GM23248 (cell line): ENCODE data around the gene CDK10. TPM values are rescaled to one million over a fixed set of nuclear protein-coding genes. Genes with fewer than 3 reads are reported as not detected.

Experiments
- DNase-seq: peaks from one replicate; pipeline ENCODE4 v3.0.0-alpha.2; 2015
- H2AFZ ChIP-seq: fragments of 200-600 bp; sonication (generic); 2 replicates; pipeline ENCODE4 v1.6.1; 2016; ENCODE audit warnings: antibody characterized with exemption
- H3F3A ChIP-seq: fragments of 200-600 bp; sonication (generic); 2 replicates; pipeline ENCODE4 v1.6.1; 2016; ENCODE audit warnings: mild to moderate bottlenecking, antibody characterized with exemption, mixed run types; ENCODE audit not compliant: insufficient read depth
- H3K27ac ChIP-seq: fragments of 200-600 bp; sonication (generic); 2 replicates; pipeline ENCODE4 v1.5.1; 2016; ENCODE audit warnings: mild to moderate bottlenecking
- H3K27me3 ChIP-seq: fragments of 200-600 bp; sonication (generic); replicated peaks from 2 replicates; pipeline ENCODE4 v1.6.1; 2016; ENCODE audit warnings: mild to moderate bottlenecking; ENCODE audit not compliant: insufficient read depth
- H3K36me3 ChIP-seq: fragments of 200-600 bp; sonication (generic); 2 replicates; pipeline ENCODE4 v1.6.1; 2016; ENCODE audit warnings: low read depth, mild to moderate bottlenecking
- H3K4me1 ChIP-seq: fragments of 200-600 bp; sonication (generic); 2 replicates; pipeline ENCODE4 v1.6.1; 2016; ENCODE audit warnings: mild to moderate bottlenecking; ENCODE audit not compliant: insufficient read depth
- H3K4me2 ChIP-seq: fragments of 200-600 bp; sonication (generic); one replicate; pipeline ENCODE4 v1.6.1; 2016; ENCODE audit warnings: mild to moderate bottlenecking; ENCODE audit not compliant: unreplicated experiment
- H3K4me3 ChIP-seq: fragments of 200-600 bp; sonication (generic); 2 replicates; pipeline ENCODE4 v1.5.1; 2016; ENCODE audit warnings: mild to moderate bottlenecking
- H3K79me2 ChIP-seq: fragments of 200-600 bp; sonication (generic); 2 replicates; pipeline ENCODE4 v1.6.1; 2016; ENCODE audit warnings: mild to moderate bottlenecking; ENCODE audit not compliant: insufficient read depth
- H3K9ac ChIP-seq: fragments of 200-600 bp; sonication (generic); 2 replicates; pipeline ENCODE4 v1.6.1; 2016; ENCODE audit warnings: mild to moderate bottlenecking
- H3K9me2 ChIP-seq: fragments of 200-600 bp; sonication (generic); 2 replicates; pipeline ENCODE4 v1.6.1; 2016; ENCODE audit warnings: mixed run types, mild to moderate bottlenecking, moderate library complexity; ENCODE audit not compliant: insufficient read depth
- H3K9me3 ChIP-seq: fragments of 200-600 bp; sonication (generic); one replicate; pipeline ENCODE4 v1.6.1; 2017; ENCODE audit warnings: low read depth
- H4K20me1 ChIP-seq: fragments of 200-600 bp; sonication (generic); 2 replicates; pipeline ENCODE4 v1.6.0; 2016; ENCODE audit not compliant: insufficient read depth
- EZH2 ChIP-seq: fragments of 200-600 bp; sonication (generic); IDR thresholded peaks from 2 replicates; pipeline ENCODE4 v1.6.1; 2018; ENCODE audit warnings: antibody characterized with exemption, mild to moderate bottlenecking; ENCODE audit not compliant: insufficient read depth, poor library complexity, severe bottlenecking
- EZH2phosphoT487 ChIP-seq: fragments of 200-600 bp; sonication (generic); IDR thresholded peaks from 2 replicates; pipeline ENCODE4 v1.6.1; 2018; ENCODE audit warnings: antibody characterized with exemption, moderate library complexity, mild to moderate bottlenecking, low read depth; ENCODE audit not compliant: insufficient read depth
- WGBS, 2 experiments: methylation state at CpG; one replicate each; pipeline ENCODE4 v1.1.6; 2015 to 2017; ENCODE audit warnings: low lambda C conversion rate in 2 of 2, low coverage in 1 of 2; ENCODE audit errors: missing lambda C conversion rate in 2 of 2; 5-methylcytosine and 5-hydroxymethylcytosine counted together
- in situ Hi-C: fragments of 300-500 bp; cut with MboI; formaldehyde crosslinking; loops from 2 replicates; pipeline ENCODE4 v1.15.0; 2020
- polyA plus RNA-seq: library from polyadenylated mRNA; unstranded; fragments of >200 nt; fragmentation: Nextera tagmentation; extraction: Ambion mirVana; gene quantifications from 2 replicates; pipeline ENCODE4 v1.2.1, GENCODE V29; 2016
- total RNA-seq: library from RNA; depleted of rRNA; stranded (reverse); fragments of >200 nt; shearing (Covaris generic); gene quantifications from 2 replicates; pipeline ENCODE4 v1.2.3, GENCODE V29; 2014

CDK10 gene
- total and polyA plus RNA-seq, 2 experiments from 2014 or later = 49.6 to 51.9 TPM

- peaks cover 6% of the 10 kb centered on the region for H3K4me1 ChIP-seq
- H2AFZ ChIP-seq = peak overlapping the region; percentile 82
- no peaks in the 10 kb centered on the region; the same call in 1 of the 2 replicates for H3K36me3 ChIP-seq
- H3K9me3 ChIP-seq = no peaks in the 10 kb centered on the region
- H3K9me2 ChIP-seq = no peaks in the 10 kb centered on the region
- H3F3A ChIP-seq = 0 out of 2 replicates have a peak, but pooled peaks cover 4% of the 10 kb centered on the region
- in situ Hi-C loops = no loop called here
- H4K20me1 ChIP-seq = no peaks in the 10 kb centered on the region
- no peak for TF ChIP-seq EZH2phosphoT487
- peak overlapping the region; percentile 85 for H3K4me3 ChIP-seq
- peak overlapping the region; percentile 71 for H3K27ac ChIP-seq
- H3K79me2 ChIP-seq = no peaks in the 10 kb centered on the region
- peak; percentile 82 for DNase-seq
- 3 to 4% methylated on average over 28 to 49 of the region's 78 CpGs for WGBS, 2 experiments
- peak overlapping the region; percentile 84 for H3K9ac ChIP-seq
- peak overlapping the region; percentile 97 for H3K4me2 ChIP-seq
- no peaks in the 10 kb centered on the region for H3K27me3 ChIP-seq
These were observed 14.3 kb downstream of the CDK10 start for GRCh38 chr16:89700649-89701424.

DNA sequence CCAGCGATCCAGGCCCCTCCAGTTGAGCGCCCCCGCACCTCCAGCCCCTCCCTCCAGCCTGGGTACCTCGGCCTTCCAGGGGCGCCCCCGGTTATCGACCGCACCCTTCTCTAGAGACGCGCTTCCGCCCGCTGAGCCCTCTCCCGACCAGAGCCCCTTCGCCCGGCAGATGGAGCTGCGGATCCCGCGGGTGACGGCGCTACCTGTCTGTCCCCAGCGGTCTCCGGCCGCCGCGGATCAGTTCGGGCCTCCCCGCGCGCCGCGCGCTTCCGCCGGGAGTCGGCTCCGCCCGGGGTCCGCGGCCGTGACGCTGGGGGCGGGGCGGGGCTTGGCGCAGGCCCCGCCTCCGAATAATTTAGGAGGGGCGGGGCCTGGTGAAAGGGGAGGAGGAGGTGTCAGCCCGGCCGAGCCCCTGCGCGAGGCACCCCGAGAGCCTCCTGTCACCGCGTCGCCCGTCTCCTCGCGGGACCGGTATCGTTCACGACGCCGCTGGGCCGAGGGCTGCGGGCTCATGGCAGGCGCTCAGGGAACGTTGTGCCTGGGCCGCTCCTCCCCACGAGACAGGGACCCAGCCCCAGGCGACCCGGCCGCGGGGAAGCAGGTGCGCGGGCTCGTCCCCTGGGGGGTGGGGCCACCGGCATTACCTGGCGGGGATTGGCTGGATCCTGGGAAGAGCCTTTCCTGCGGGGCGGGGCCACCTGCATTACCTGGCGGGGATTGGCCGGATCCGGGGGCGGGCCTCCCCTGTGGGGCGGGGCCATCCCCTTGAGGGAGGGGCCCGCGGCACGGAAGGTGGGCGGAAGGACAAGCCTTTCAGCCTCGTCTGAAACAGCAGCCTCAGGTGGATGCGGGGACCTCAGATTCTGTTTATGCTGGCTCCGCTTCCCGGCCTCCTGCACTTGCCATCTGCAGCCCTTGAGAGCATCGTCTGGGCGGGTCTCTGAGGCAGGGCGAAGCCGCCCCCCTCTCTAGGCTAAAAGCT, 15.2 kb downstream of the CDK10 start, which contains the start of gene SPATA2L:
SPATA2L (minus strand) TSS at position 281 of the 982 bp plus-strand sequence. CDS start 473 bp downstream, outside the sequence.
- in situ Hi-C loops = no loop called here
- H3K4me1 ChIP-seq = peaks cover 10% of the 10 kb centered on the region
- H3F3A ChIP-seq = 0 out of 2 replicates have a peak, but pooled peaks cover 4% of the 10 kb centered on the region
- no peaks in the 10 kb centered on the region for H4K20me1 ChIP-seq
- 4% methylated on average over 81 to 83 of the region's 97 CpGs for WGBS, 2 experiments
- H3K4me3 ChIP-seq = peak within 1 kb of the TSS; percentile 85
- no peaks in the 10 kb centered on the region for H3K9me2 ChIP-seq
- H3K4me2 ChIP-seq = peak within 1 kb of the TSS; percentile 97
- peak within 1 kb of the TSS; percentile 82 for H2AFZ ChIP-seq
- H3K36me3 ChIP-seq = no peaks in the 10 kb centered on the region; the same call in 1 of the 2 replicates
- peak within 1 kb of the TSS; percentile 84 for H3K9ac ChIP-seq
- no peaks in the 10 kb centered on the region for H3K79me2 ChIP-seq
- DNase-seq = peak; percentile 88
- peak within 1 kb of the TSS; percentile 71 for H3K27ac ChIP-seq
- no peaks in the 10 kb centered on the region for H3K27me3 ChIP-seq
- H3K9me3 ChIP-seq = no peaks in the 10 kb centered on the region
- TF ChIP-seq EZH2 = no peak
- no peak for TF ChIP-seq EZH2phosphoT487

DNA sequence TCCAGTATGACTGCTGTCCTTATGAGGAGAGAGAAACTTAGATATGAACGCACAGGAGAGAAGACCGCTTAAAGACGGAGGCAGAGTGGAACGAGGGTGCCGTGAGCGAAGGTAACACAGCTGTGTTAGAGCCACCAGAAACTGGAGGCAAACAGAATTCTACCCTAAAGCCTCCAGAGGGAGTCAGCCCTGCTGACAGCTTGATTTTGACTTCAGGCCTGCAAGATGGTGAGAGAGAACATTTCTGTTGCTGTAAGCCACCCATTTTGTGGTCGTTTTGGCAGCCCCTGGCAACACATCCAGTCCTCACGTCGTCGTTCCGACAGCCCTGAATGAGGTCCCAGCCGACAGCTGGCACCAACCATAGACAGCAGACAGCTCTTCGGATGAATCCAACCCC, 17.8 kb downstream of the CDK10 start:
- in situ Hi-C loops = no loop called here
- Histone ChIP-seq H3K27ac (no peak overlapping the region), H3K4me3 (no peak overlapping the region), H3K9me3 (no peaks in the 10 kb centered on the region), H4K20me1 (no peaks in the 10 kb centered on the region), H2AFZ (no peak overlapping the region), H3K36me3 (no peaks in the 10 kb centered on the region), H3K4me2 (no peak overlapping the region), H3K27me3 (no peaks in the 10 kb centered on the region), H3F3A (0 out of 2 replicates have a peak, but pooled peaks cover 4% of the 10 kb centered on the region), H3K79me2 (no peaks in the 10 kb centered on the region), H3K4me1 (peaks cover 10% of the 10 kb centered on the region), H3K9ac (no peak overlapping the region), H3K9me2 (no peaks in the 10 kb centered on the region)
- WGBS, 2 experiments = 50 to 61% methylated on average over 13 of the region's 13 CpGs
- no peak for TF ChIP-seq EZH2phosphoT487
- TF ChIP-seq EZH2 = no peak
- no peak for DNase-seq

DNA sequence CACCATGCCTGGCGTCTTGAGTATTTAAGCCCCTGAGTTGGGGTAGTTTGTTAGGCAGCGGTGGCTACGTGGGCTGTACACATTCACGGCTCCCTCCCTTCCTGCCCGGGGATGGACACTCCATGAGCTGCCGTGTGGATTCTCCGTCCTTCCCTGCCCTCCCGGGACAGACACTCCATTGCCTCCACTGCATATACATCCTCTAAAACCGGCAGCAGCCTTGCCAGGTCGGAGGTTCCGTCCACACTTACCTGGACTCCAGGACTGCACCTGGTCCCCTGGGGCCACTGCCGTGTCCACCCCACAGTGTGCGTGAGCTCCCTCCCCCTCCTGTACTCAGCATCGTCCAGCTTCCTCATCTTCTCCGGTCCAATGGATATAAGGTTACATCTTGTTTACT, 18.5 kb downstream of the CDK10 start:
- no peaks in the 10 kb centered on the region for H3K36me3 ChIP-seq
- no peaks in the 10 kb centered on the region for H3K79me2 ChIP-seq
- whole genome bisulfite sequencing, 2 experiments = 65 to 70% methylated on average over 15 of the region's 15 CpGs
- no peaks in the 10 kb centered on the region for H3K9me2 ChIP-seq
- no peak overlapping the region for H2AFZ ChIP-seq
- no peak overlapping the region for H3K9ac ChIP-seq
- no peak for DNase-seq
- H3K4me1 ChIP-seq = peaks cover 10% of the 10 kb centered on the region
- H3K9me3 ChIP-seq = no peaks in the 10 kb centered on the region
- no peaks in the 10 kb centered on the region for H3K27me3 ChIP-seq
- H3F3A ChIP-seq = no peaks in the 10 kb centered on the region
- H4K20me1 ChIP-seq = no peaks in the 10 kb centered on the region
- H3K27ac ChIP-seq = no peak overlapping the region
- no peak overlapping the region for H3K4me2 ChIP-seq
- TF ChIP-seq EZH2phosphoT487 = no peak
- no peak for TF ChIP-seq EZH2
- H3K4me3 ChIP-seq = no peak overlapping the region
- in situ Hi-C loops = no loop called here
